K562 (cell line): Measurements from ENCODE around the gene SYNE1. TPM values are rescaled to one million over a fixed set of nuclear protein-coding genes. Genes with fewer than 3 reads are reported as not detected.
A peak's percentile ranks its signal among the peaks of the same experiment; 100 is the strongest.

Experiments used
- ATAC-seq: fragments of 200-7000 bp; cut with Tn5 transposase; 3 replicates; pipeline ENCODE4 v1.9.1; 2020; ENCODE audit warnings: moderate library complexity
- BruUV-seq: library from RNA; stranded (reverse); fragments of 400-500 nt; replicated peaks from 2 replicates; lab custom pipeline; 2021; lab: Mats Ljungman, UMichigan
- CTCF ChIA-PET: fragments of 300-600 bp; formaldehyde crosslinking; extraction: SDS; loops from one replicate; lab custom pipeline; 2021; ENCODE audit warnings: low intra/inter-chr PET ratio; lab: Yijun Ruan, JAX
- POLR2A ChIA-PET: fragments of 300-600, 350-650 bp; sonication (Branson Sonifier 250); formaldehyde crosslinking; extraction: SDS; loops from one replicate; lab custom pipeline; 2021; ENCODE audit warnings: antibody characterized with exemption, inconsistent platforms; lab: Yijun Ruan, JAX
- DNase-seq, 4 experiments: peaks; one replicate each; pipeline versions ENCODE4 v3.0.0 to v3.0.0-alpha.2; 2011 to 2018; ENCODE audit warnings: low spot score in 3 of 4, mixed read lengths in 3 of 4; ENCODE audit errors: extremely low read depth in 1 of 4
- FAIRE-seq: peaks from 2 replicates; lab custom pipeline; 2011; peaks lifted over from hg19 to GRCh38; lab: Jason Lieb, UNC
- H2AFZ ChIP-seq: 2 replicates; pipeline ENCODE4 v1.6.0; 2011; ENCODE audit warnings: low read depth, low read length, control low read depth, inconsistent platforms
- H3K27ac ChIP-seq: fragments of 200-600 bp; 3 replicates; pipeline ENCODE4 v1.8.0; 2011; ENCODE audit warnings: low read depth, mild to moderate bottlenecking, control low read depth, inconsistent platforms, low read length, moderate library complexity, mixed read lengths; ENCODE audit errors: extremely low read depth
- H3K27me3 ChIP-seq, 2 experiments: fragments of 300-600 bp in 1 of 2; 2 replicates in 1 of 2; 3 replicates in 1 of 2; pipeline versions ENCODE4 v1.6.0 to v1.8.0; 2011; ENCODE audit warnings: inconsistent platforms in 2 of 2, low read length in 2 of 2, mild to moderate bottlenecking in 1 of 2, mixed read lengths in 1 of 2, moderate library complexity in 1 of 2; ENCODE audit not compliant: control insufficient read depth in 2 of 2, insufficient read depth in 2 of 2
- H3K36me3 ChIP-seq: fragments of 300-600 bp; 3 replicates; pipeline ENCODE4 v1.8.0; 2011; ENCODE audit warnings: mild to moderate bottlenecking, low read length, inconsistent platforms; ENCODE audit not compliant: control insufficient read depth, insufficient read depth
- H3K4me1 ChIP-seq, 2 experiments: fragments of 200-600 bp in 1 of 2; replicated peaks in 1 of 2; 2 replicates in 1 of 2; 3 replicates in 1 of 2; pipeline versions ENCODE4 v1.5.1 to v1.8.0; 2011; ENCODE audit warnings: inconsistent platforms in 2 of 2, low read length in 2 of 2, mild to moderate bottlenecking in 1 of 2, mixed read lengths in 1 of 2, moderate library complexity in 1 of 2; ENCODE audit not compliant: control insufficient read depth in 2 of 2, insufficient read depth in 2 of 2
- H3K4me2 ChIP-seq: 2 replicates; pipeline ENCODE4 v1.6.1; 2011; ENCODE audit warnings: low read length, control low read depth, inconsistent platforms, mixed read lengths; ENCODE audit not compliant: insufficient read depth
- H3K4me3 ChIP-seq: fragments of 200-600 bp; sonication (generic), shearing (Covaris generic); 2 replicates; pipeline ENCODE4 v1.5.1; 2016; ENCODE audit warnings: control low read depth, inconsistent platforms
- H3K79me2 ChIP-seq: fragments of 200-600 bp; 3 replicates; pipeline ENCODE4 v1.8.0; 2011; ENCODE audit warnings: low read length, inconsistent platforms; ENCODE audit not compliant: control insufficient read depth, insufficient read depth
- H3K9ac ChIP-seq, 2 experiments: 2 replicates each; pipeline versions ENCODE4 v1.6.0 to v1.6.1; 2011; ENCODE audit warnings: low read depth in 2 of 2, low read length in 2 of 2, control low read depth in 1 of 2, inconsistent platforms in 1 of 2, mild to moderate bottlenecking in 1 of 2, mixed read lengths in 1 of 2; ENCODE audit not compliant: insufficient read depth in 1 of 2
- H3K9me1 ChIP-seq: one replicate; pipeline ENCODE4 v1.6.0; 2011; ENCODE audit warnings: inconsistent platforms, mild to moderate bottlenecking, low read length, moderate library complexity; ENCODE audit not compliant: control insufficient read depth, insufficient read depth
- H3K9me3 ChIP-seq: replicated peaks from 2 replicates; pipeline ENCODE4 v1.5.1; 2011; ENCODE audit warnings: low read depth, low read length, inconsistent platforms; ENCODE audit not compliant: control insufficient read depth, insufficient read depth
- H4K20me1 ChIP-seq: replicated peaks from 2 replicates; pipeline ENCODE4 v1.6.1; 2011; ENCODE audit warnings: low read length, inconsistent platforms, mixed read lengths; ENCODE audit not compliant: control insufficient read depth, insufficient read depth
- CTCF ChIP-seq, 3 experiments: IDR thresholded peaks in 2 of 3; conservative IDR thresholded peaks in 1 of 3; 2 replicates each; pipeline ENCODE4 v1.5.1; 2011 to 2012; ENCODE audit warnings: low read length in 3 of 3, mild to moderate bottlenecking in 3 of 3, control low read depth in 2 of 3, improper control_type of control experiment in 1 of 3, inconsistent platforms in 1 of 3, low read depth in 1 of 3, mixed read lengths in 1 of 3, moderate library complexity in 1 of 3; ENCODE audit not compliant: insufficient read depth in 2 of 3
- NCOR1 ChIP-seq: fragments of 450-650 bp; IDR thresholded peaks from 2 replicates; pipeline ENCODE4 v1.6.1; 2016; ENCODE audit warnings: mild to moderate bottlenecking, moderate library complexity
- PHF8 ChIP-seq: fragments of 200-600 bp; sonication (generic); IDR thresholded peaks from 2 replicates; pipeline ENCODE4 v1.6.1; 2012; ENCODE audit warnings: mixed run types, mild to moderate bottlenecking, inconsistent platforms, low read length, moderate library complexity, borderline replicate concordance
- RAD21 ChIP-seq, 2 experiments: fragments of 250-450 bp in 1 of 2; fragments of 450-650 bp in 1 of 2; sonication (Bioruptor Pico) in 1 of 2; formaldehyde crosslinking in 1 of 2; IDR thresholded peaks in 1 of 2; conservative IDR thresholded peaks in 1 of 2; 2 replicates each; pipeline versions ENCODE4 v1.4.0 to v1.8.0; 2020 to 2022; ENCODE audit warnings: mild to moderate bottlenecking in 2 of 2, moderate library complexity in 1 of 2
- REST ChIP-seq, 2 experiments: fragments of 450-650 bp; formaldehyde crosslinking in 1 of 2; IDR thresholded peaks; 2 replicates each; pipeline versions ENCODE4 v1.4.0 to v1.6.1; 2014 to 2020; ENCODE audit warnings: mild to moderate bottlenecking in 2 of 2, borderline replicate concordance in 1 of 2, low read depth in 1 of 2
- TAF9B ChIP-seq: fragments of 450-650 bp; IDR thresholded peaks from 2 replicates; pipeline ENCODE4 v1.6.1; 2018; ENCODE audit warnings: mild to moderate bottlenecking; ENCODE audit not compliant: partially characterized antibody
- ZNF124 ChIP-seq: sonication (generic); formaldehyde crosslinking; IDR thresholded peaks from 2 replicates; pipeline ENCODE4 v1.8.1; 2022; ENCODE audit warnings: missing genetic modification reagents
- ZNF384 ChIP-seq: IDR thresholded peaks from 2 replicates; pipeline ENCODE4 v1.6.1; 2012; ENCODE audit warnings: low read depth, low read length, improper control_type of control experiment
- WGBS: fragments of 100-300 bp; shearing (Covaris generic); methylation state at CpG from one replicate; pipeline ENCODE4 v1.1.6; 2016; ENCODE audit warnings: low coverage, mixed read lengths; ENCODE audit not compliant: insufficient coverage; ENCODE audit errors: missing lambda C conversion rate; 5-methylcytosine and 5-hydroxymethylcytosine counted together
- in situ Hi-C: fragments of 300-500 bp; cut with MboI; formaldehyde crosslinking; loops from 4 replicates; pipeline ENCODE4 v1.15.0; 2018; ENCODE audit warnings: inconsistent platforms, mixed read lengths
- intact Hi-C: fragments of 100-400 bp; cut with micrococcal nuclease; formaldehyde crosslinking; loops from 2 replicates; pipeline ENCODE4 v1.14.2; 2022
- polyA plus RNA-seq, 8 experiments: library from polyadenylated mRNA; depleted of rRNA in 4 of 8; stranded (reverse) in 5 of 8; unstranded in 3 of 8; fragments of >200 nt; fragmentation: Nextera tagmentation in 2 of 8; fragmentation: Illumina TruSeq in 1 of 8; extraction: Ambion mirVana in 2 of 8; extraction: Trizol in 1 of 8; gene quantifications; 2 replicates each; pipeline versions ENCODE4 v1.2.1 to v1.2.3, GENCODE V29; 2011 to 2014; ENCODE audit warnings: inconsistent platforms in 1 of 8, missing spikeins in 1 of 8
- total RNA-seq, 7 experiments: library from RNA; depleted of rRNA in 6 of 7; stranded (reverse); fragments of >200 nt in 6 of 7; fragmentation: Illumina TruSeq in 2 of 7; extraction: Trizol in 2 of 7; gene quantifications; 2 replicates each; pipeline versions ENCODE4 v1.2.1 to v1.2.3, GENCODE V29; 2011 to 2021; ENCODE audit warnings: low replicate concordance in 1 of 7

Gene SYNE1
- total and polyA plus RNA-seq, 9 of the 15 experiments (the other 6 are each of a cell fraction or from before 2014, with no cell fraction given): under 0.01 to 0.42 (median 0.08) TPM; not detected in 1

GRCh38 chr6:152267967-152268845 is 369.0 kb downstream of the SYNE1 start:
- H3K4me2 ChIP-seq: no peak overlapping the region
- no peaks in the 10 kb centered on the region for H3K9me3 ChIP-seq
- H2AFZ ChIP-seq: no peak overlapping the region
- POLR2A ChIA-PET: no interaction called here
- DNase-seq: peak; percentile 11 to 36 (median 24)
- CTCF ChIA-PET: interaction anchor here (0.6 to 1.2 kb wide), 8 partner anchors 98 to 1864 kb away, joined by 3 to 7 read pairs (median 5); no protein-coding TSS in a partner anchor
- no peak overlapping the region for H3K4me3 ChIP-seq
- H3K9ac ChIP-seq: no peak overlapping the region
- intact Hi-C loops: loop anchor here (1.0 to 10.0 kb wide), 6 partner anchors 146 to 843 kb away; no protein-coding TSS in a partner anchor
- under 1% methylated on average over 9 of the region's 9 CpGs for WGBS
- no TSS peak for BruUV-seq
- H3K4me1 ChIP-seq: no peaks in the 10 kb centered on the region
- H4K20me1 ChIP-seq: no peaks in the 10 kb centered on the region
- ATAC-seq: no peak
- TF ChIP-seq RAD21 (CRISPR knock-in tag; conservative IDR thresholded peaks at IDR 0.05 in 1 of 2, IDR thresholded peaks at IDR 0.05 in 1 of 2) (peak; percentile 51 to 65), NCOR1 (no peak), ZNF124 (no peak), TAF9B (peak; percentile 18), PHF8 (no peak), CTCF (IDR thresholded peaks at IDR 0.05 in 2 of 3, conservative IDR thresholded peaks at IDR 0.05 in 1 of 3; ENCODE audit: insufficient read depth in 2 of 3, low read depth in 1 of 3, low read length in 3 of 3) (peak; percentile 45 to 73 (median 50); a peak in 4 of 6 replicates), REST (IDR thresholded peaks at IDR 0.05; ENCODE audit: borderline replicate concordance) (peak; percentile 44; the same call in 1 of the 2 replicates), REST (CRISPR knock-in tag; IDR thresholded peaks at IDR 0.05; ENCODE audit: low read depth) (no peak), ZNF384 (peak; percentile 98)
- in situ Hi-C loops: no loop called here
- H3K36me3 ChIP-seq: no peaks in the 10 kb centered on the region
- no peaks in the 10 kb centered on the region for H3K79me2 ChIP-seq
- FAIRE-seq: peak; percentile 75
- H3K9me1 ChIP-seq: no peaks in the 10 kb centered on the region
- no peak overlapping the region for H3K27ac ChIP-seq
- no peaks in the 10 kb centered on the region for H3K27me3 ChIP-seq
